Activated CD8-positive, alpha-beta T cell treated with anti-CD3 and anti-CD28 coated beads, Interleukin-2, amount 10 ng/mL, durations not matched to agents 7 days and 5 days (primary cell): ENCODE measurements around the gene ZC3H7B. TPM values are rescaled to one million over a fixed set of nuclear protein-coding genes. Genes with fewer than 3 reads are reported as not detected.
"Not testable (repeated sequence)": the region's sequence is repeated elsewhere in the genome, so short reads cannot be mapped to it uniquely, and the experiment has no call there.

ENCODE experiments used
- ATAC-seq: fragments of 150-1000 bp; cut with Tn5 transposase; one replicate; pipeline ENCODE4 v1.10.0; 2021; ENCODE audit warnings: moderate library complexity
- CTCF ChIA-PET: fragments of 350-600 bp; sonication (Branson Sonifier 250); formaldehyde crosslinking; loops from one replicate; lab custom pipeline; 2021; ENCODE audit warnings: antibody characterized with exemption; lab: Charles Lee
- POLR2A ChIA-PET: fragments of 350-600 bp; sonication (Branson Sonifier 250); formaldehyde crosslinking; loops from one replicate; lab custom pipeline; 2021; ENCODE audit warnings: antibody characterized with exemption; lab: Charles Lee
- DNase-seq: peaks from one replicate; pipeline ENCODE4 v3.0.0-alpha.2; 2020
- H3K27ac Mint-ChIP-seq: one replicate; pipeline ENCODE4 v1.8.0; 2021; ENCODE audit warnings: mild to moderate bottlenecking, mixed read lengths
- H3K27me3 Mint-ChIP-seq: one replicate; pipeline ENCODE4 v1.8.0; 2021; ENCODE audit warnings: low read depth, mixed read lengths
- H3K36me3 Mint-ChIP-seq: one replicate; pipeline ENCODE4 v1.8.0; 2021; ENCODE audit warnings: low read depth, mixed read lengths
- H3K4me1 Mint-ChIP-seq: one replicate; pipeline ENCODE4 v1.8.0; 2021; ENCODE audit warnings: low read depth, mixed read lengths
- H3K4me3 Mint-ChIP-seq: one replicate; pipeline ENCODE4 v1.8.0; 2021; ENCODE audit warnings: mild to moderate bottlenecking, mixed read lengths
- H3K9me3 Mint-ChIP-seq: one replicate; pipeline ENCODE4 v1.8.0; 2022; ENCODE audit warnings: mixed read lengths; ENCODE audit not compliant: insufficient read depth
- total RNA-seq, 2 experiments: library from RNA; stranded (reverse); gene quantifications; one replicate each; pipeline ENCODE4 v1.2.3, GENCODE V29; 2021

ZC3H7B gene
- total RNA-seq, 2 experiments from 2014 or later = 48.4 to 50.8 TPM

DNA sequence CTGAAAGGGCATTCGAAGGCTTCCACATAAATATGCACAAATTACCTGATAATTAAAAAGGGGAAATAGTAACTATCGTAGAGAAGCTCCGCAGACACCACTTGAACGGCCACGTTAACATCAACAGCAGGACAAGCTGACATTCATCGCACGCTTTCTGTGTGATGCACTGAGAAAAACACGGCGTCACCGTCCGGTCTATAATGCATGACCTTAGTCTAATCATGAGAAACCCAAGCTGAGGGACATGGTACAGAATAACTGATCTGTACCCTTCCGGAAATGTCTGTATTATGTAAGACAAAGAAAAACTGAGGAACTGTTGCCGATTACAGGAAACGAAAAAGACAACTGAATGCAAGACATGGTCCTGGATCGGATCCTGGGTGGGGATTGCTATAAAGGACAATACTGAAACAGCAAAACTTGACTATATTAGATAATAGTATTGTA lies 14.7 kb upstream of the ZC3H7B start:
- peaks cover 38% of the 10 kb centered on the region for H3K4me1 Mint-ChIP-seq
- peak overlapping the region; percentile 97 for H3K4me3 Mint-ChIP-seq
- peak; percentile 34 for ATAC-seq
- no peaks in the 10 kb centered on the region for H3K9me3 Mint-ChIP-seq
- DNase-seq = peak; percentile 63
- CTCF ChIA-PET = interaction anchor here (0.6 to 2.5 kb wide), 4 partner anchors 15 to 961 kb away, joined by 3 to 15 read pairs (median 4); partner anchors contain the start of gene ZC3H7B
- H3K27me3 Mint-ChIP-seq = no peaks in the 10 kb centered on the region
- peaks cover 19% of the 10 kb centered on the region for H3K36me3 Mint-ChIP-seq
- peak overlapping the region; percentile 98 for H3K27ac Mint-ChIP-seq
- POLR2A ChIA-PET = interaction anchor here (0.6 to 2.1 kb wide), 25 partner anchors 12 to 660 kb away, joined by 3 to 45 read pairs (median 4); partner anchors contain the start of genes ACO2, CENPM, DESI1 and EP300

DNA sequence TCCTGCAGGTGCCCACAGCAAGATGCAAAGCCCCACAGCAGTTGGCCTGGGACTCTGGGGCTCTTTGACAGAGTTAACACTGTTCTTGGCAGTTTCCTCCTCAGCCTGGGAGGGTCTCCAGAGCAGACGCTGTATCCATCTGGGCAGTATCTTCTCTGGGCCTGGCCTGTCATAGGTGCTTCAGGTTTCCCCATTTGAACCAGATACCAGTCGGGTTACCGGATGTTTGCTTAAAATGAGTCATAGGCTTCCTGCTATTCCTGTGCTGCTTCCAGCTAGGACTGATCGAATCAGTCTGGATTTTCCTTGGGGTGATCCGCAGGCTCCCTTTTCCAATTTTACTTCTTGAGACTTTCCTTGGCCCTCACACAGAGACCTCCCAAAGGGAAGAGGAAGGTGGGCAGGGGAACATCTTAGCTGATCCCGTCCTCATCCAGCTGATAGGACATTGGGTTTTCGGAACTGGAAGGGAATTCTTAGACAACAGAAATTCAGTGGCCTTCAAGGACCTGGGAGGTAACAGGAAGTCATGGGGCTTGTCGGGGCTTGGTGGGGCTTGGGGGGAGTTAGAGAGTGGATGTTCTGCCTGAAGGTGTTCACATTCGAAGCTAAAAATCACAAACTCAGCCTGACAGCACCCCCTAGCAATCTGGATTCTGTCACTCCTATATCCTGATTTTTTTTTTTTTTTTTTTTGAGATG lies 12.9 kb upstream of the ZC3H7B start:
- ChIA-PET CTCF (no interaction called here), POLR2A (interaction anchor here (0.6 kb wide), 1 partner anchor 116 kb away, joined by 3 read pairs; no protein-coding TSS in a partner anchor)
- DNase-seq (no peak), ATAC-seq (no peak)
- Mint-ChIP-seq H3K27ac (peak overlapping the region; percentile 76), H3K36me3 (peaks cover 10% of the 10 kb centered on the region), H3K27me3 (no peaks in the 10 kb centered on the region), H3K4me3 (no peak overlapping the region), H3K4me1 (peaks cover 30% of the 10 kb centered on the region), H3K9me3 (no peaks in the 10 kb centered on the region)

DNA sequence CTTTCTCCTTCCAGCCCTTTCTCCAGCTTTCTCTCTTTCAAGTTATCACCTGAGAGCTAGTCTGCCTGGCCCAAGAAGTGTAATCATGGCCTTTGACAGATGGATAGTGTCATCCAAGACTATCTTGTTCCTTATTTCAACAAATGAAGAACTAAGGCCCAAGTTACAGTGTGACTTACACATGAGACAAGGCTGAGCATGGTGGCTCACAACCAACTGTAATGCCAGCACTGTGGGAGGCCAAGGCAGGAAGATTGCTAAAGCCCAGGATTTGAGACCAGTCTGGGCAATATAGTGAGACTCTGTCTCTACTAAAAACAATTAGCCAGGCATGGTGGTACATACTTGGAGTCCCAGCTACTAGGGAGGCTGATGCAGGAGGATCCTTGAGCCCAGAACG lies 11.7 kb upstream of the ZC3H7B start:
- Mint-ChIP-seq H3K27me3 (no peaks in the 10 kb centered on the region), H3K36me3 (peaks cover 6% of the 10 kb centered on the region), H3K9me3 (no peaks in the 10 kb centered on the region), H3K4me3 (no peak overlapping the region), H3K27ac (no peak overlapping the region), H3K4me1 (peaks cover 20% of the 10 kb centered on the region)
- no peak for DNase-seq
- POLR2A ChIA-PET = no interaction called here
- CTCF ChIA-PET = no interaction called here
- ATAC-seq = no peak

DNA sequence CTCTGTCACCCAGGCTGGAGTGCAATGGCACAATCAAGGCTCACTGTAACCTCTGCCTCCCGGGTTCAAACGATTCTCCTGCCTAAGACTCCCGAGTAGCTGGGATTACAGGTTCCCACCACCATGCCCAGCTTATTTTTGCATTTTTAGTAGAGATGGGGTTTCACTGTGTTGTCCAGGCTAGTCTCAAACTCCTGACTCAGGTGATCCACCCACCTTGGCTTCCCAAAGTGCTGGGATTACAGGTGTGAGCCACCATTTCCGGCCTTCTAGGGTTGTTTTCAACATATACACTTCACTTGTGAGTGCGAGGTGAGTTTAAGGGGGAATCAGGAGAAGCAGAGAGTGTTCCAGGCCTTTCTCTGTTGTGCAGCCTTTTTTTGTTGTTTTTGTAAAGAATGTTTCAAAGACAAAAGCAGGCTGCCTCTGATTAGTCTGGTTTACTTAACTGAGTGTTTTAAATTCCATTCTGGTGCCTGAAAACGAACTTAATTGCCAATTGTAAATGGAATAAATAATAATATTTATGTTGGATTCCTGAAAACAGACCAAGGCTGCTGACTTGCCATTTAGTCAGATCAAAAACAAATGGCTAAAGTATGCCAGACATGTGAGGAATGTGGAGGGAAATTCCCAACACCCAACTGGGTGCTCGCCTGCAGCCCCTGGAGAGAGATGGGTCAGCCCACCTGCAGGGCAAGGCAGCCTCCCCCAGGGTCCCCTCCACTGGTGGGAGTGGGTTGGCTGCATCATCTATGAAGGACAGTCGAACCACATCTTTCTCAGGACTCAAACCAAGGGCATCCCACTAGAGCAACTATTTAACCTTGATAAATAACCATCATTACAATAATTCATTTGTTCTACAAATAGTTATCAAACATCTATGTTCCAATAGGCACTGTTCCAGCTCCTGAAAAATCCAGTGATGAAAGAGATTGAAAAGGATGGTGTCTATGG lies 10.8 kb upstream of the ZC3H7B start:
- DNase-seq (no peak), ATAC-seq (no peak)
- Mint-ChIP-seq H3K9me3 (no peaks in the 10 kb centered on the region), H3K27me3 (no peaks in the 10 kb centered on the region), H3K4me3 (no peak overlapping the region), H3K27ac (no peak overlapping the region), H3K36me3 (no peaks in the 10 kb centered on the region), H3K4me1 (peaks cover 17% of the 10 kb centered on the region)
- POLR2A ChIA-PET = no interaction called here
- CTCF ChIA-PET = no interaction called here

DNA sequence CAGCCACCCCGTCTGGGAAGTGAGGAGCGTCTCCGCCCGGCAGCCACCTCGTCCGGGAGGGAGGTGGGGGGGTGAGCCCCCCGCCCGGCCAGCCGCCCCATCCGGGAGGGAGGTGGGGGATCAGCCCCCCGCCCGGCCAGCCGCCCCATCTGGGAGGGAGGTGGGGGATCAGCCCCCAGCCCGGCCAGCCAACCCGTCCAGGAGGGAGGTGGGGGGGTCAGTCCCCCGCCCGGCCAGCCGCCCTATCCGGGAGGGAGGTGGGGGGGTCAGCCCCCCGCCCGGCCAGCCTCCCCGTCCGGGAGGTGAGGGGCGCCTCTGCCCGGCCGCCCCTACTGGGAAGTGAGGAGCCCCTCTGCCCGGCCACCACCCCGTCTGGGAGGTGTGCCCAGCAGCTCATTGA lies 6.5 kb upstream of the ZC3H7B start:
- H3K4me1 Mint-ChIP-seq, POLR2A ChIA-PET, H3K27ac Mint-ChIP-seq, CTCF ChIA-PET, ATAC-seq, DNase-seq, H3K4me3 Mint-ChIP-seq, H3K9me3 Mint-ChIP-seq, H3K27me3 Mint-ChIP-seq, H3K36me3 Mint-ChIP-seq: not testable (repeated sequence)

DNA sequence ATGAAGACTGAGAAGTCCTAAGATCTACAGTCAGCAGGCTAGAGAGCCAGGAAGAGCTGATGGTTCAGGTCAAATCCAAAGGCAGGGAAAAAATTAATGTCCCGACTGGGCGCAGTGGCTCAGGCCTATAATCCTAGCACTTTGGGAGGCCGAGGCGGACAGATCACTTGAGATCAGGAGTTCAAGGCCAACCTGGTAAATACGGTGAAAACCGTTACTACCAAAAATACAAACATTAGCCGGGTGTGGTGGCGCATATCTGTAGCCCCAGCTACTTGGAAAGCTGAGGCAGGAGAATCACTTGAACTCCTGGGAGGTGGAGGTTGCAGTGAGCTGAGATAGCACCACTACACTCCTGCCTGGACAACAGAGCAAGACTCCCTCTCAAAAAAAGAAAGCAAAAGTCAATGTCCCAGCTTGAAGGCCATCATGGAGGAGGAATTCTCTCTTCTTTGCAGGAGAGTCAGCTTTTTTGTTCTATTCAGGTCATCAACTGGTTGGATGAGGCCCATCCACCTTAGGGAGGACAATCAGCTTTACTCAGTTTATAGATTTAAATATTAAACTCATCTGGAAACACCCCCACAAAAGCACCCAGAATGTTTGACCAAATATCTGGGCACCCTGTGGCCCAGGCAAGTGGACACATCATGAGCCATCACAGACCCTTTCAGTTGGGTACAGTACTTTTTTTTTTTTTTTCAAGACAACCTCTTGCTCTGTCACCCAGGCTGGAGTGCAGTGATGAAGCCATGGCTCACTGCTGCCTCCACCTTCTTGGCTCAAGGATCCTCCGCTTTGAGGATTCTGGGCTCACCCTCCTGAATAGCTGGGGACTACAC lies 4.3 kb upstream of the ZC3H7B start:
- Mint-ChIP-seq H3K4me1 (peaks cover 6% of the 10 kb centered on the region), H3K27me3 (no peaks in the 10 kb centered on the region), H3K36me3 (no peaks in the 10 kb centered on the region), H3K27ac (no peak overlapping the region), H3K4me3 (no peak overlapping the region), H3K9me3 (no peaks in the 10 kb centered on the region)
- ChIA-PET POLR2A (no interaction called here), CTCF (no interaction called here)
- DNase-seq (no peak), ATAC-seq (no peak)

DNA sequence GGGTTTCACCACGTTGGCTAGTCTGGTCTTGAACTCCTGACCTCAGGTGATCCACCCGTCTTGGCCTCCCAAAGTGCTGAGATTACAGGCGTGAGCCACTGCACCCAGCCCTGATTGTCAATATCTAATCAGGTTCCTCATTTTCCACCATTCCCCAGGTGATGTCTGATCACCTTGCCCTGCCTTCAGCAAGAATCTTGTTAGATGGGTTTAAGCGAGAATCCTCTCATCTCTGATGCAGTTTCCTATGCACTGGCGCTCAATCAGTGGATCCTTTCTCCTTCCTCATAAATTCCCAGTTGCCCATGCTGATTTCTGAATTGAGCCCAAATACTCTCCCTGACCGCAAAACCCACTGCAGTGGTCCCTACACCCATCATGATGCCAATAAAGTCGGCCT lies 664 bp upstream of the ZC3H7B start:
- Mint-ChIP-seq H3K36me3 (peaks cover 5% of the 10 kb centered on the region), H3K4me3 (peak overlapping the region; percentile 63), H3K4me1 (peaks cover 29% of the 10 kb centered on the region), H3K27me3 (no peaks in the 10 kb centered on the region), H3K27ac (peak overlapping the region; percentile 63), H3K9me3 (no peaks in the 10 kb centered on the region)
- DNase-seq = no peak
- ChIA-PET CTCF (interaction anchor here (0.6 to 1.1 kb wide), 4 partner anchors 15 to 1821 kb away, joined by 3 to 15 read pairs (median 3); partner anchors contain the start of gene RANGAP1), POLR2A (interaction anchor here (1.0 to 3.4 kb wide), 3 partner anchors 14 to 146 kb away, joined by 4 to 45 read pairs (median 6); partner anchors contain the start of genes RANGAP1 and TOB2)
- no peak for ATAC-seq

DNA sequence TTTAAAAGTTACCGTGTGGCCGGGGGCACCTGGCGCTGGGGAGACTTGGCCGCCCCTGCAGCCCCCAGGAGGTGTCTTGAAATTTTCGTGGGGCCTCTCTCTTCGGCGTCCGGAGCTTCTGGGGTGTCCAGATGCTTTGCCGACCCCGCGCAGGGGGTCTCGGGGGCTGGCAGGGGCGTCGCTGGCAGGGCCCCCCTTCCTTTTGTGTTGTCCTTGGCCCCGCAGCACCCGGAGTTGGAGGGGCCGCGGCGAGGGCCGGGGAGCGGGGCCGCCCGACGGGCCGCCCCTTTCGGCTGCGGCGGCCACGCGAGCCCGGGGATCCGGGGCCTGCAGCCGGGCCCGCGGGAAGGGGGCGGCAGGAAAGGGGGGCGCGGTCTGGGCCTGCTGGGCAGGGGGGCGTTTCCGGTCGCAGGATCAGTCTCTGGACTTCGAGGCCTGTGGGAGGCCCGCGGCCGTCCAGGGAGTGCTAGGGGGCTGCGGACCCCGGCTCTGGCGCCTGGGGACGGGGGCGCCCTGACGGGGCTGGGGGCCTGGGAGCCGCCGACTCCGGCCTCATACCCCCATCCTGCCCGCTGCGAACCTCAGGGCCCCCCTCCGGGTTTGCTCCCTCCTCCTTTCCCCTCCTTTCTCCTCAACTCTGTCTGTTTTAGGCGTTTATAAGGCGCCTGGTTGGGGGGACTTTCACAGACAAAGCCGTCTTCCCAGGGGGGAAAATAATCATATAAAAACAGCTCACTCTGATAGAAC lies 869 bp downstream of the ZC3H7B start:
- POLR2A ChIA-PET = interaction anchor here (0.9 to 3.4 kb wide), 5 partner anchors 15 to 497 kb away, joined by 3 to 45 read pairs (median 3); partner anchors contain the start of genes PHF5A and RANGAP1
- H3K4me1 Mint-ChIP-seq = peaks cover 34% of the 10 kb centered on the region
- peak overlapping the region; percentile 67 for H3K27ac Mint-ChIP-seq
- H3K27me3 Mint-ChIP-seq = no peaks in the 10 kb centered on the region
- no peaks in the 10 kb centered on the region for H3K9me3 Mint-ChIP-seq
- peak overlapping the region; percentile 79 for H3K4me3 Mint-ChIP-seq
- peaks cover 9% of the 10 kb centered on the region for H3K36me3 Mint-ChIP-seq
- CTCF ChIA-PET = interaction anchor here (0.6 to 1.3 kb wide), 7 partner anchors 10 to 379 kb away, joined by 3 to 15 read pairs (median 5); partner anchors contain the start of genes RANGAP1 and TEF
- DNase-seq = no peak
- peak; percentile 6 for ATAC-seq

DNA sequence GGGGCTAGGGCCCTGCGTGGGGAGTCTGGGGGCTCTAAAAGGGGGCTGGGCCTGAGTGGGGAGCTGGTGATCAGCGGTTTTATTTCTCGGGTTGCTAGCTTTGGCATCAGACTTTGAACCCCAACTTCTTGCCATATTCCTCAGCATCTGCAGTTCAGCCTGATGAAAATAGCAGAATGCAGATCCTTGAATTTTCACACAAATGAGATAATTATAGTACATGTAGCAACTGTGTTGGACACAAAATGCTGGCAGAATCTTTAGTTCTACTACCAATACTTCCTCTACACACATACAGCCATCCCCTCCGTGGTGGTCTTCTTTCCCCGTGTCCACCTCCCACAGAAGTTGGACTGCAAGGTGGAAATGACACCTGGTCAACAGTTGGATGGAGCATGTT lies 1.5 kb downstream of the ZC3H7B start:
- Mint-ChIP-seq H3K4me3 (peak overlapping the region; percentile 79), H3K27me3 (no peaks in the 10 kb centered on the region), H3K36me3 (peaks cover 15% of the 10 kb centered on the region), H3K9me3 (no peaks in the 10 kb centered on the region), H3K27ac (peak overlapping the region; percentile 50), H3K4me1 (peaks cover 40% of the 10 kb centered on the region)
- DNase-seq = no peak
- ChIA-PET POLR2A (interaction anchor here (0.9 to 3.4 kb wide), 2 partner anchors 16 to 496 kb away, joined by 3 to 45 read pairs; partner anchors contain the start of gene RANGAP1), CTCF (interaction anchor here (1.0 to 1.3 kb wide), 2 partner anchors 9 to 43 kb away, joined by 3 to 5 read pairs; no protein-coding TSS in a partner anchor)
- no peak for ATAC-seq

DNA sequence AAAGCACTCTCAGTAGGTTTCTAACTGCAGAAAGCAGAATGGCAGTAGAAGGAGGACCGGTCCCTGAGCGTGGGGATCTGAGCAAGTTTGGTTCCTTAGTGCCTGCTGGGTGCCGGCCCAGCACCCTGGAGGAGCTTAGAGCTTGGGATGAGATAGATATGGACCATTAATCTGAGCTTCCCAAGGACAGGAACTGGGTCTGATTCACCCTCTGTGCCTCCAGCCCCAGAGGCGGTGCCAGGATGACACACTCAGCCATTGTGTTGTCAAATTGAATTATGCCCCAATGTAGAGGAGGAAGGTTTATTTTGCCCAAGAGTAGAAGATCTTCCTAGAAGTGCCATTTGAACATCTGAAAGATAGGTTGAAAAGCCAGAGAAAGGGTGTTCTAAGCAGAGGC lies 4.3 kb downstream of the ZC3H7B start:
- Mint-ChIP-seq H3K4me3 (no peak overlapping the region), H3K4me1 (peaks cover 39% of the 10 kb centered on the region), H3K27ac (no peak overlapping the region), H3K9me3 (no peaks in the 10 kb centered on the region), H3K27me3 (no peaks in the 10 kb centered on the region), H3K36me3 (peaks cover 27% of the 10 kb centered on the region)
- no peak for DNase-seq
- ChIA-PET CTCF (interaction anchor here (1.2 kb wide), 1 partner anchor 68 kb away, joined by 3 read pairs; no protein-coding TSS in a partner anchor), POLR2A (interaction anchor here (1.1 kb wide), 1 partner anchor 19 kb away, joined by 4 read pairs; no protein-coding TSS in a partner anchor)
- no peak for ATAC-seq
